GM18517 (cell line): Measurements from ENCODE around the gene PTH1R.
"Not testable (repeated sequence)": the region's sequence is repeated elsewhere in the genome, so short reads cannot be mapped to it uniquely, and the experiment has no call there.

ENCODE experiments used
- ATAC-seq: cut with Tn5 transposase; IDR thresholded peaks from one replicate; pipeline ENCODE4 v1.9.1; 2021; ENCODE audit warnings: mild to moderate bottlenecking, moderate library complexity; ENCODE audit not compliant: unreplicated experiment

Gene PTH1R

DNA sequence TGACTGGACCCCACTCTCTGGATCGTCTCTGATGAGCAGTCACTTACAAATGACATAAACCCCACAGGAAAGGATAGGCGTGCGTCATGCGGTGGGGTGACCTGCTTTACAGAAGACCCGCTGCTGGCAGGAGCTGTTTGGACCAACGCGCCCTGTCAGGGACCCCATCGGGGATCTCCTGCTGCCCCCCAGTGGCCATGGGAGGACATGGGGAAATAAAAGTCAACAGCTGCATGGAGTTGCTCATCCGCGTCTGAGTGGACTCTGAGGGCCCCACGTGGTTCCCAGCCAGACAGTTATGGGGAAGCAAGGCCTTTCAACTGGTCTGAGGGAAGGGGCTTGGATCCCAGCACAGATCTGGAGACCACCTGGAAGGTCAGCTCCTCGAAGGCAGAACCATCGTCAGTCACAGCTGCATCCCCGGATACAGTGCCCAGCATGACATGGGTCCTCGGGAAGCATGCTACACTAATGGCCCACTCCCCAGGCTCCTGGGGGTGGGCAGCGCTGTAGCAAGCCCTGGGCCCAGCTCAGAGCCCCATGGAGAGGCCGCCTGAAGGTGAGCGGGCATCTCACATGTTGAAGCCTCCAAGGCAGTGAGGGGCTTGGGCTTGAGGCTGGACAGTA is 32.1 kb downstream of the PTH1R start:
- no peak for ATAC-seq

DNA sequence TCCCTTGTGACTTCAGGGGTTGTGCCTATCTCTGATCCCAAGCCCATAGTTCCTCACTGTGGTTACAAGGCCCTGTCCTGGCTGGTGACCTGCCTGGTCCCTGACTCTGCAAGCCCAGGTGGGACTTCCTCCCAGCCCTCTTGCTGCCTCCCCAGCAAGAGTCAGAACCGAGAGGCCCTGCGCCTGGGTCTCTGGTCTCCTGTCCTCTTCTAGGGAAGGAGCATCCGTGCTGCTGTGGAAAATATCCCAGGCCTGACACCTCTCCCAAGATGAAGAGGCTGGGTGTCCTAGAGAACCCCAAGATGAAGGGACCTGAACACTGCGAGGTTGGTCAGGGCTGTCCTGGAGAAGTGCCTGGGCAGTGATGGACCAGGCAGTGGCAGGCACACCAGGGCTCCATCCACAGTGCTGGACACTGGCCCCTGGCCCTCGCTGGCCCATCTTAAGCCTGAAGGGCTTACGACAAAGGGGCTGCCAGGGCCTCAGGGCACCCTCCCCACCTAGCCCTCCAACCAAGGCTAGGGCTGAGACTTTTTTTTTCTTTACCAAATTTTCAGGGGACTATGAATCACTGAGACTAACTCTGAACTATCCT is 32.7 kb downstream of the PTH1R start:
- no peak for ATAC-seq

DNA sequence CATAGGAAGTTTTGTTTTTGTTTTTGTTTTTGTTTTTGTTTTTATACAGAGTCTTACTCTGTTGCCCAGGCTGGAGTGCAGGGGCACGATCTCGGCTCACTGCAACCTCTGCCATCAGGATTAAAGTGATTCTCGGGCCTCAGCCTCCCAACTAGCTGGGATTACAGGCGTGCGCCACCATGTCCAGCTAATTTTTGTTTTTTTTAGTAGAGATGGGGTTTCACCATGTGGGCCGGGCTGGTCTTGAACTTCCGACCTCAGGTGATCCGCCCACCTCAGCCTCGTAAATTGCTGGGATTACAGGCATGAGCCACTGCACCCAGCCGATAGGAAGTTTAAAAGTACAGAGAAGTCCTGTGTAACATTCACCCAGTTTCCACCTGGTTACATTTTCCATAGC is 33.4 kb downstream of the PTH1R start:
- not testable (repeated sequence) for ATAC-seq

DNA sequence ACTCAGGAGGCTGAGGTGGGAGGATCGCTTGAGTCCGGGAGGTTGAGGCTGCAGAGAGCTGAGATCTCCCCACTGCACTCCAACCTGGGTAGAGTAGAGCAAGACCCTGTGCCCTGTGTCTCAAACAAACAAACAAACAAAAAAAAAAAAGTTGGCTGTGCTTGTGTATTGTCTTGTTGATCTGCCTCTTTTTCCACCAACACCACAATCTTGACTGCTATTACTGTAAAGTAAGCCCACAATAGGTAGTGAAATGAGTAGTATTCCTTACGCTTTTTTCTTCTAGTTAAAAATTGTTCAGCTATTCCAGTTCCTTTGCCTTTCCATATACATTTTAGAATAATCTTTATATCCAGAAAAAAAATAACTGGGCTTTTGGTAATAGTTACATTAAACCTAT is 35.5 kb downstream of the PTH1R start:
- ATAC-seq, result no peak

DNA sequence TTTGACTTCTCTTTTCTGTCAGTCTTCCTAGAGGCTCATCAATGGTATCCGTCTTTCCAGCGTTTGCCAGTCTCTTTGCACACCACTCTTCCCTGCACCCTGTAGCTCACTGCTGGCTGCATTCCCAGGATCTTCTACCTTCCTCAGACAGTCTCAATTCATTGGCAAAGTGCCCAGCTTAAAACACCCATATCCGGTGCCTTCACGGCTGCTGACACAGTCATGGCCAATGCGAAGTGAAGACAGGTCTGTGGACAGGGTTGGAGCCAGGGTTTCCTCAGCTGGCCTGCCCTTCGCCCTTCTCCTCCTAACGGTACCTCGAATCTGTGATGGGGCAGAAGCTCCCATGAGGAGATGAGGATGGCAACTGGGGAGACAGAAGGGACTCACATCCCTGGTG is 36.1 kb downstream of the PTH1R start:
- ATAC-seq, result no peak

DNA sequence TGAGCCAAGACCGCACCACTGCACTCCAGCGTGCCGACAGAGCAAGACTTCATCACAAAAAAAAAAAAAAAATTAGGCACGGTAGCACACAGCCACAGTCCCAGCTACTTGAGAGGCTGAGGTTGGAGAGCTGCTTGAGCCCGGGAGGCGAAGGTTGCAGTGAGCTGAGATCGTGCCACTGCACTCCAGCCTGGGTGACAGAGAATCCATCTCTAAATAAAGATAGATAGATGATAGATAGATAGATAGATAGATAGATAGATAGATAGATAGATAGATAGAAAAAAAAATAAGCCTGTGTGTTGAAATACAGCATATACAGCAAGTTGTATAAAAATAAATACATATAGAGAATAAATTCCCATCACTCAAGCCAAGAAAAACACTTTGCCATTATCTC is 37.3 kb downstream of the PTH1R start:
- ATAC-seq, result no peak

DNA sequence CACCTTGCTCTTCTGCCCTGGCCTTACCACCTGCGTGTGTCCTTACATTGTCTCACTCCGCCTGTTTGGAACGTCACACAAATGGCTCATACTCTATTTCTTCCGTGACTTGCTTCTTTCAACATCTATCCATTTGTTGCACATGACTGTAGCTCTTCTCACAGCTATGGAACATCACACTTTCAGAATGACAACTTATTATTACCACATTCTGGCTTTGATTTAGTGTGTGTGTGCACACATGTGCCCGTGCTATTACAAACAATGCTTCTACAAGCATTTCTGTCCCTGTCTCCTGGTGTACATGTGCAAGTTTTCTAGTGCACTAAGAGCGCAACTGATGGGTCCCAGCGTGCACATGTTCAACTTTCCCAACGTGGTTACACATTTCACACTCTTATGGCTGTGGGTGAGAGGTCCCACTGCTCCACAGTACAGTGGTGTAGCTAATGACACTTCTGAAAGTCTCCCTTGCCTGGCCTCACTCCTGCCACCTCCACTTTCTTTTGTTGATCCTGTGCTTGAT is 37.8 kb downstream of the PTH1R start:
- no peak for ATAC-seq

DNA sequence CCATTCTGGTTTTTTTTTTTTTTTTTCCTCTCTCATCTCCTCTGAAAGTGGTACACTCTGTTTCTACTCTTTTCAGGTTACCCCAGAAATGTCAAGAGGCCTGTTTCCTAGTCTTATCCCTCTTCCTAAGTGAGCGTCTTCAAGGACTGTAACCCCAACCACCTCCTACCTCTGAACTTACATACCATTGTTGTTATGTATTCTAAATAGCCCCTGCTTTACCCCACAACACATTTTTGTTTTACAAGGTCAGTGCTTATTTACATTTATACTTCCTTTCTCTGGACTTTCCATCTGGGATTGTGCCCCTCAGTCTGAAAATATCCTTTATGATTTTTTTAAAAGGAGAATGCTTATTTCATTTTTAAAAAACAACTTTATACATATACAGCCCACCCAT is 38.8 kb downstream of the PTH1R start:
- ATAC-seq, result no peak

DNA sequence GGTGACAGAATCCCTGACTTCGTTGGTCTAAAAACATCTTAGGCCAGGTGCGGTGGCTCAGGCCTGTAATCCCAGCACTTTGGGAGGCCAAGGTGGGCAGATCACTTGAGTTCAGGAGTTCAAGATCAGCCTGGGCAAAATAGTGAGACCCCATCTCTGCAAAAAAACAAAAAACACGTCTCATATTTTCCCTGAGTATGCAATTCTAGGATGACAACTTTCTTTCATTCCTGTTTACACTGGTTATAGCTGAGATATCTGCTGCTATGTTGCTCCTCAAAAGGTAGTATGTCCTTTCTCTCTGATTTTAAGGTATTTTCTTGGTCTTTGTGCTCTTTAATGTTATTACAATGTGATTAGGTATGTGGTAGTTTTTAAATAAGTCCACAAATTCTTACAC is 39.3 kb downstream of the PTH1R start:
- ATAC-seq, result no peak

DNA sequence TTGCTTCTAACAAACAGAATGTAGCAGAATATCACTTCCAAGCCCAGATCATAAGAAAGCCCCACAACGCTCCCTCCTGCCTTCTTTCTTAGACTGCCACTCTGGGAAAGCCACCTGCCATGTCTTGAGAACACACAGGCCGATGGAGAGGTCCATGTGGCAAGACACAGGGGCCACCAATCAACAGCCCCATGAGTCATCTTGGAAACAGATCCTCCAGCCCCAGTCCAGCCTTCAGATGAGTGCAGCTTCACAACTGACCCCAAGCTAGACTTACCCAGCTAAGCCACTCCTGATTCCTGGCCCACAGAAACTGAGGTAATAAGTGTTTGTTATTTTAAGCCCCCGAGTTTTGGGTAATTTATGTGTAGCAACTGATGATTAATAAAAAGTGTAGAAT is 39.7 kb downstream of the PTH1R start:
- no peak for ATAC-seq

DNA sequence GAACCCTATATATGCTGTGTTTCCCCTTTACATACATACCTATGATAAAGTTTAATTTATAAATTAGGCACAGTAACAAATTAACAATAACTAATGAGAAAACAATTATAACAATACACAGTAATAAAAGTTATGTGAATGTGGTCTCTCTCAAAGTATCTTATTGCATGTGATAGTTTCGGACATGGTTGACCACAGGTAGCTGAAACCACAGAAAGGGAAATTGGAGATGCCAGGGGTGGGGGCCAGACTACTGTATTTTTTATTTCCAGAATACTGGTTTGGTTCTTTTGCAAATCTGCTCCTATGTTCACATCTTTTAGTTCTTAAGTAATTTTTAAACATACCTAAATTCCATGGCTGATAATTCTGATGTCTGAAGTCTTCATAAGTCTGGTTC is 40.7 kb downstream of the PTH1R start:
- ATAC-seq, result no peak

DNA sequence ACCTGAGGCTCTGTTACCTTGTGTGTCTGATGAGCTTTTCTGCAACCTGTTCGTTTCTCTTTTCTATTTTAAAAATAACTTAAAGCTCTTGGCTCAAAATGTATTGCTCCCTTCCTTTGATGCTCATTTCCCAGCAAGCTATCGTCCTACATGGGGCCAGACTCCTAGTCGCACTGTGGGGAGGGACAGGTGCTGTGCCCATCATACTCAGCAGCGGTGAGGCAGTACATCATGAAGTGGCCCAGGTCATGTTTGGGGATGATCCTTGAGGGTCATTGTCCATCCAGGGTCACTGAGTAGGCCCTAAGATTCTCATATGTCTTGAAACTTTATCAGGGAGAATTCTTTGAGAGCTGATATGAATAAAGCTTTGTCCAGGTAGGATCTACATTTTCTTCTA is 41.1 kb downstream of the PTH1R start:
- no peak for ATAC-seq

DNA sequence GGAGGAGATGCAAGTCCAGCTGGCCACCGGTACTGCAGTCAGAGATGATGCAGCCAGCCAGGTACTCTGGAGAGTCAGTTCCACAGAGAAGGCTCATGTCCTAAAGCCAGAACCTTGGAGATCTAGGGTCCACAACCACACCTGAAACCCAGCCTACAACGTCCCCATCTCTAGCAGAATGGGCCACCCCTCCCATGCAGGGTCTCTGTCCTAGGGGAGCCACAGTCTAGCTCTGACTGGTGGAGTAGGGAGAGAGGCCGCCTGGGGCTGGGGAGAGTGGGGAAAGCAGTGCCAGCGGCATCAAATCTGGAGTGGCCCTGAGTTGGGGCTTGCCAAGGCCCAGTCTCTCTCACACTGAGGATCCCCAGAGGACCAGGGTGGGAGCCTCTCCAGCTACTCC is 43.5 kb downstream of the PTH1R start:
- ATAC-seq, result no peak

DNA sequence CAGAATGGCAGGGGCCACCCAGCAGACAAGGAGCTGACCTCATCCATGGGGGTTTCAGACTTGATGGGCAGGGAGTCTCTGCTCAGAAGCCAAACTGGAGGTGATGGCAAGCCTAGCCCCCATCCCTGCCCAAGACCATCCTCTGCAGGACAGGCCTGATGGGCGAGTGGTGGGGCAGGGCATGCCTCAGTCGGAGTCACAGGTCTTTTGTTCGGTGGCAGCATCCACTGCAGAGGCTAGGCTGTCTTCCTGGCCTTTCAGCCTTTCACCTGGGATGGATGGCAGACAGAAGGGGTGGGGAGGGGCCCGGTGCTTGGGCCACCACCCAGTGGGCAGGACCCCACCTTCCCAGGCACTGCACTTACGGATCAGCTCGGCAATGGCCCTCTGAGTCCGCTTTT is 44.4 kb downstream of the PTH1R start:
- no peak for ATAC-seq

DNA sequence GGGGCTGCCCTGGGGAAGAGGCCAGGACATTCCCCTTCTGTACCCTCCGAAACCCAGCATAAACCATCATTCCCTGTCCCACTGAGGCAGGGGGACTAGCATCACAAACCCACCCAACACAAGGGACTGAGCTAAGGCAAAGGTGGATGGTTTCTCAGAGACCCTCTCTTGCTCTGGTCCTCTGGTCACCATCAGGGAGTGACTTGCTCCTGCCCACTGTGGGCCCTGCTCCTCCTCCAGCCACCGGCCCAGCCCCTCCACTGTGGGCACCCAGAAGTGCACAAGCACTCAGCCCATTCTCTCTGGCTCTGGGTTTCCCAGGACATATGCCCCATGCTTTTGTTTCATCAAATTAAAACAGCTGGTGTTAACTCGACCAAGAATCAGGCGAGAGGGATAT is 44.9 kb downstream of the PTH1R start:
- no peak for ATAC-seq

DNA sequence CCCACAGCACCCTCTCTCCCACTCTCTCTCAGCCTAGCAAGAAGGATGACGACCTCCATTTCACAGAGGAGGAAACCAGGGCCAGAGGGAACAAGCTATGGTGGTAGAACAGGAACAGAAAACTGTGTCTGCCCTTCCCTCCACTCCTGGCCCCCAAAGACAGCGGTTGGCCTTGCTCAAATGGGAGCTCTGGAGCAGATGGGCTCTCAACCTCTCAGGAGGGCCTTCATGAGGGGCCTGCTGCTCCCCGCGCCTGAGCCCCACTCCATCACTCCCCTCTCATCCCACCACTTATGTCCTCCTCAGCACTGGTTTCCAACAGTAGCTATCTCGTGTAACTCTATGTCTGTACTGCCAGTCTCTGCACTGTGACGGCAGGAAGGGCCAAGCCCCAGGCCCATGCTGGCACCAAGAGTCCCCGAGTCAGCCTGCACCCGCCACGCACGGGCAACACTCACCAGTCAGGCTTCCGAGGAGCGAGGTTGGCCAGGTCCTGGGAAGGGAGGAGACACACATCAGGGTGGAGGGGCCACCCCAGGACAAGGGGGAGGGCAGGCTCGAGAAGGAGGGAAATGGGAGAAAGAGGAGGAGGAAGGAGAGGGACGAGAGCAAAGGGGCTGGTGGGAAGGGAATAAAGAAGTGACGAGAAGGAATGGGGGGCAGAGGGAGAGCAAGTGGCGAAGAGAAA is 45.5 kb downstream of the PTH1R start:
- no peak for ATAC-seq

DNA sequence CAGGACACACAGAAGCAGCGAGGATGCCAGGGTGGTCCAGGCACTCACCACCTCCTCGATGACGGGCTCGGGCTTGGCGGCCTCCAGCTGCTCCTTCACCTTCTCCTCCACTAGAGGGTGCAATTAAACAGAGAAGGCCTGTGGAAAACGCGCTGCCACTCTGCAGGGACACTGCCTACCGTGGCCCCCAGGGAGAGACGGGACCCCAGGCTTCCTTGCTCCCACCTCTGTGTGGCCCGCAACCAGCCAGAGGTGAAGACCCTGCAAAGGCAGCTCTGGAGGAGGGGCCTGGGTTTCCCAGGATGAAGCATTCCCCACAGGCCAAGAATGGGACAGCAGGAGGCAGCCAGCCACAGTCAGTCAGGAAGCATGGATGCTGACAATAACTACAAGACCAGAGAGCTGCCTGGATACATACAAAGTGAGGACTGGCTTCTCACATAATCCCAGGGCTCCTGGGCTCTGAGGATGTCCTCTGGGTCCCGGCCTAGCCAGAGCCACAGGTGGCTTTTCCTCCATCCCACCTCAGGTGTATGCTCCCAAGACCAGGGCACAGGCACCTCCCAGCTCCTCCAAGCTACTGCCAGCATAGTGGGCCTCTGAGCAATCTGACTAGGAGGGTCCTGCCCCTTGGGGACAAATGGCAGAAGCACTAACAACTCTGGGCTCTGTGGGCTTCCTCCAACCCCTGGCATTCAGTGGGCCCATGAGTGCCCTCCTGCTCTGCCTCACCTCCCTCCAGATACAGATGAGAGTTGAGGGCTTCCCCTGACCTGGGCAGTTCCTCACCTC is 46.2 kb downstream of the PTH1R start:
- ATAC-seq, result no peak

DNA sequence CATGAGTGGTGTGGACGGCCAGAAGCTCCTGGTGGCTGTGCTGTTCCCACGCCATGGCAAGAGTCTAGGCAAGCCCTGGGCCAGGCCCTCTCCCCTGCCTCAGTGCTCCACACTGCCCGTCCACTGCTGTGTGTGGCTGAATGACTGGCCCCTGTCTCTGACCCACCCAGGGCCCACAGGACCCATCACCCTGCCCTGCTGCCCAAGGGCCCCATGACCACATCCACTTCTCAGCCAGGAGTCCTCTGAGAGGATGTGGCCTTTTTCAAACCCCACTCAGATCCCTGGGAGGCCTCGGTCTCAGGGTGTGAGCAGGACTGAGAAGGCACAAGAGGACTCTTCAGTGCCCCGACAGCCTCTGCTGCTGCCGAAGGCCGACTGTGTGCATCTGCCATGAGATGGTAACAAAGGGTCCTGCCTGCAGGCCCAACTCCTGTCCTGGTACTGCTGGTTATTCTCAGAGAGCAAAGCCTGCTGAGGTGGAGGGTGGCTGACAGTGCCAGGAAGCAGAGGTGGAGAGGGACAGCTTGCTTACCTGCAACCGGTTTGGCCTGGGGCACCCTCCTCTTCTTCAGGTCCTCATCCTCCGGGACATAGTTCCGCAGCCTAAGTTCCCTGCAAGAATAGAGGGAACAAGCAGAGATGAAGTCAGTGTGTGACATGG is 47.5 kb downstream of the PTH1R start:
- no peak for ATAC-seq

DNA sequence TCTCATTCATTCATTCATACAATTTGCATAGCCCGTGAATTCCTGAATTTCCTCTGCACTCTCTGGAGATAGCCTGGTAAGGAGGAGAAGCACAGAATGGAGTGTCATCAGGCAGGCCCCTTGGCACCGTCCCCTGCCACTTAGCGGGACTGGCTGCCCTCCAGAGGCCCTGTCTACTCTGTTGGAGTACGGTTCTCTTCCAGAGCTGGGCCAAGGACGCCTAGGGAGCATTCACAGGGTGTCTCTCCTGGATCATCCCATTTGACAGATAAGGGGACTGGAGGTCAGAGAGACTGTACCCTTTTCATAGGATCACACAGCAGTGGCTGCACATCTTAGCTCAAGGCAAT is 48.0 kb downstream of the PTH1R start:
- ATAC-seq, result no peak

DNA sequence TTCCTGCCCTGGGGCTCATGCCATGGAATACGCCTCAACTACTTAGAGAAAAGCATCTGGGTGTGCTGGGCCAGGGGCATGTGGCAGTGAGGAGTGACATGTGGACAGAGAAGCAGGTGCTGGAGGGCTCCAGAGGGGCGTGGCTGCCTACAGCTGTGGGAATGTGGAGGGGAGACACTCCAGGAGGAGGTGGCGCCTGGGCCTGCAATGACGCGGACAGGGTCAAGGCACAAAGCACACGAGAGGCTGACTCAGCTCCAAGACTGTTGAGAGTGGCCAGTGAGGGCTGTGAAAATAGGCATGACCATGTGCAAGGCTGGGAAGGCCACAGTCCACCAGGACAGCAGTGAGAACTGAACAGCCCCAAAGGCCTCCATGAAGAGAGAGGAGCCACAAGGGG is 48.5 kb downstream of the PTH1R start:
- no peak for ATAC-seq

DNA sequence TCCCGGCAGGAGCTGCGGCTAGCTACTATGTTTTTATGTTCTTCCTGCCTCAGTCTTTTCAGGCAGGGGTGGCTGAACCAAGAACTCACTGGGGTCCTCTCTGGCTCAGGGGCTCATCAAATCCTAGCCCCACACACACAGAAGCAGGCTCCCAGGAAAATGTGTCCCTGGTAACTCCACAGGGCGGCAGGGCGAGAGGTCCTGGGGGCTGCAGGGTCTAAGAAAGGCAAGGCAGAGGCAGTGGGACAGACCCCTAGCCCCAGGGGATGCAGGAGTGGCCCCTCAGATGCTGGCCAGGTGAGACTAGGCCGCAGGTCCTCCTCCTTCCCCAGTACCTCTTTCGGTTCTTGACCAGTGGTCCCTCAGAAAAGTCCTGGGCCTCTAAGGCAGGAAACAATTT is 48.9 kb downstream of the PTH1R start:
- no peak for ATAC-seq
